ENCODE results near the gene NKAIN2.

GRCh38 chr6:124132256-124132655 lies 328.6 kb downstream of the NKAIN2 start:
- TF ChIP-seq CTCF (IDR thresholded peaks at IDR 0.05 in 2 of 3, conservative IDR thresholded peaks at IDR 0.05 in 1 of 3; ENCODE audit: insufficient read depth in 2 of 3, low read depth in 1 of 3, low read length in 3 of 3) (no peak), SP2 (IDR thresholded peaks at IDR 0.05; ENCODE audit: extremely low read depth, low read depth, low read length, poor library complexity, severe bottlenecking) (no peak), EZH2 (IDR thresholded peaks at IDR 0.05; ENCODE audit: borderline replicate concordance, low read depth, low read length) (no peak), FOSL1 (tag; conservative IDR thresholded peaks at IDR 0.05) (no peak)
